ENCODE data around the gene ANGPT4. TPM values are rescaled to one million over a fixed set of nuclear protein-coding genes. Genes with fewer than 3 reads are reported as not detected.
"Not testable (repeated sequence)": the region's sequence is repeated elsewhere in the genome, so short reads cannot be mapped to it uniquely, and the experiment has no call there.

ANGPT4 gene
- total RNA-seq, 5 donors from 2014 or later (not counting 1 experiment from before 2014, with no cell fraction given), result not detected

DNA sequence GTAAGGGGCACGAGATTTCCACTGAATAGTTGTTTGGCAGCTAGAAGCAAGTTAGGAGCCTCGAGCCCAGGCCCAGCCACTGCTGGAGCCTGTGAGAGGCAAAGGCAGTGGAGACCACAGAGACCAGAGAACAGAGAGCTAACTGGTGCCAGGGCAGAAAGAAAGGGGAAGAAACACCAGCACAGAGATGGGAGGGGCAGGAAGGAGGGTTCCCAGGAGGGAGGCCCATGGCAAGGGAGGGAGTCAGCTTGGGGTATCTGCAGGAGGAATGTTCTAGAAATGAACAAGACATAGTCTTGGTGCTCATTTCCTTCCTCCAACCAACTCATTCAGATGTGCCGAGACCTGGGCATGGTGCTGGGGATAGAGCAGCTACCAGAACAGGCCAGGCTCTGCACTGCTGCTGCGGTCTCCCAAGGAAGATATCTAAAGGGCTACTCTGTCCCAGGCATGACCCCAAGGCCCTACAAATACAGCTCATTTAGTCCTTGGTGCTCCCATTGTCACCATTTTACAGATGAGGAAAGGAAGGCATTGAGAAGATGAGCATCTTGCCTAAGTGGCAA is 10.7 kb downstream of the ANGPT4 start:
- ChIA-PET CTCF (no interaction called here), POLR2A (no interaction called here)
- Mint-ChIP-seq H3K4me1 (no peaks in the 10 kb centered on the region), H3K4me3 (no peak overlapping the region), H3K27ac (no peak overlapping the region), H3K27me3 (peaks cover 0 to 1% of the 10 kb centered on the region in 2 donors), H3K9me3 (peaks cover 0 to 4% (median 0%) of the 10 kb centered on the region in 3 donors), H3K36me3 (no peaks in the 10 kb centered on the region)
- H3K27me3 ChIP-seq (replicated peaks in 1 of 2; ENCODE audit: control insufficient read depth in 2 of 2, extremely low read depth in 1 of 2, insufficient read depth in 2 of 2, low read length in 1 of 2), result peaks cover 0 to 1% of the 10 kb centered on the region in 2 experiments
- DNase-seq, result no peak
- WGBS (ENCODE audit: insufficient coverage), result 0% methylated on average over 2 of the region's 4 CpGs
- no peaks in the 10 kb centered on the region for H3K4me1 ChIP-seq (ENCODE audit: control insufficient read depth in 1 of 2, extremely low read depth in 1 of 2, insufficient read depth in 2 of 2, low read length in 2 of 2)
- no peaks in the 10 kb centered on the region for H3K9me3 ChIP-seq
- H3K4me3 ChIP-seq (ENCODE audit: control insufficient read depth in 1 of 2, extremely low read depth in 1 of 2, low read length in 1 of 2), result no peak overlapping the region
- no peaks in the 10 kb centered on the region for H3K36me3 ChIP-seq (ENCODE audit: control insufficient read depth in 2 of 2, extremely low read depth in 1 of 2, insufficient read depth in 1 of 2, low read length in 1 of 2)
- no peak overlapping the region for H3K27ac ChIP-seq (ENCODE audit: low read length)
- ATAC-seq (replicated peaks in 1 of 4), result no peak

DNA sequence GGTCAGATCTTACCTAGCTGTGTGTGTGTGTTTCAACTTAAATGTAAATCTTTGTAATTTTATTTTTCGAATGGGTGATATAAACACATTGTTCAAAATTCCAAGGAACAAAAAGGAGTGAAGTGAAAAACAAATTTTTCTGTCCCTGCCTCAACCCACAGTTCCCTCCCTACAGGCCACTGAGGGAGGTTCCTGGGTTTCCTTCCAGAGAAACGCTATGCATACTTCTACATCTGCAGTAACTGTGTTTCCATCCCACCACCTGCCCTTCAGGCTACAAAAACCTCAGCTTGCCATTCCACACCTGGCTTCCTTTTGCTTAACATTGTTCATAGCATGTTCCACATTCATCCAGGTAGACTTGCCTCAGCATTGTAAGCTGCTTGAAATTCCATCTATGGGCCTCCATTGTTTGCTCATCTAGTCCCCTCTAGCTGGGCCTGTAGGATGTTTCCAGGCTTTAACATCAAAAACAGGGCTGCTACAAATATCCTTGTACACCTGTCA is 12.0 kb downstream of the ANGPT4 start:
- Mint-ChIP-seq H3K4me1 (no peaks in the 10 kb centered on the region), H3K36me3 (no peaks in the 10 kb centered on the region), H3K27ac (no peak overlapping the region), H3K4me3 (no peak overlapping the region), H3K9me3 (peaks cover 0 to 4% (median 0%) of the 10 kb centered on the region in 3 donors), H3K27me3 (peaks cover 0 to 2% of the 10 kb centered on the region in 2 donors)
- 88% methylated on average over 1 of the region's 2 CpGs for WGBS (ENCODE audit: insufficient coverage)
- H3K27ac ChIP-seq (ENCODE audit: low read length), result no peak overlapping the region
- no peaks in the 10 kb centered on the region for H3K27me3 ChIP-seq (replicated peaks in 1 of 2; ENCODE audit: control insufficient read depth in 2 of 2, extremely low read depth in 1 of 2, insufficient read depth in 2 of 2, low read length in 1 of 2)
- DNase-seq (no peak), ATAC-seq (replicated peaks in 1 of 4) (no peak)
- CTCF ChIA-PET, result no interaction called here
- POLR2A ChIA-PET, result no interaction called here
- H3K9me3 ChIP-seq, result no peaks in the 10 kb centered on the region
- H3K4me1 ChIP-seq (ENCODE audit: control insufficient read depth in 1 of 2, extremely low read depth in 1 of 2, insufficient read depth in 2 of 2, low read length in 2 of 2), result no peaks in the 10 kb centered on the region
- no peak overlapping the region for H3K4me3 ChIP-seq (ENCODE audit: control insufficient read depth in 1 of 2, extremely low read depth in 1 of 2, low read length in 1 of 2)
- no peaks in the 10 kb centered on the region for H3K36me3 ChIP-seq (ENCODE audit: control insufficient read depth in 2 of 2, extremely low read depth in 1 of 2, insufficient read depth in 1 of 2, low read length in 1 of 2)

DNA sequence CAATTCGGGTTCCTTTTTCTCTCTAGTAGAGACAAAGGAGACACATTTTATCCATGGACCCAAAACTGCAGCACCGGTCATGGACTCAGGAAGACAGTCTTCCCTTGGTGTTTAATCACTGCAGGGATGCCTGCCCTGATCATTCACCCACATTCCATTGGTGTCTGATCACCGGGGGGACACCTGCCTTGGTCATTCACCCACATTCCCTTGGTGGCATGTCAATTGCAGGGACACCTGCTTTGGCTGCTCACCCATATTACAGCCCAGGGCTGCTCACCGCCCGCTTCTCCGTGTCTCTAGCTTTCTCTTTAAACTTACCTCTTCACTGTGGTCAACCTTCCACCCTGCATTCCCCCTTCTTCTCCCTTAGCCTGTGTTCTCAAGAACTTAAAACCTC is 18.7 kb downstream of the ANGPT4 start:
- H3K4me1 ChIP-seq (ENCODE audit: control insufficient read depth in 1 of 2, extremely low read depth in 1 of 2, insufficient read depth in 2 of 2, low read length in 2 of 2); DNase-seq; H3K9me3 ChIP-seq; POLR2A ChIA-PET; ATAC-seq (replicated peaks in 1 of 4); H3K36me3 Mint-ChIP-seq; H3K27ac Mint-ChIP-seq; H3K4me3 ChIP-seq (ENCODE audit: control insufficient read depth in 1 of 2, extremely low read depth in 1 of 2, low read length in 1 of 2); CTCF ChIA-PET; H3K4me3 Mint-ChIP-seq; H3K4me1 Mint-ChIP-seq; H3K27ac ChIP-seq (ENCODE audit: low read length); H3K36me3 ChIP-seq (ENCODE audit: control insufficient read depth in 2 of 2, extremely low read depth in 1 of 2, insufficient read depth in 1 of 2, low read length in 1 of 2); H3K9me3 Mint-ChIP-seq: not testable (repeated sequence)
- WGBS (ENCODE audit: insufficient coverage), result 84% methylated on average over 5 of the region's 6 CpGs
- peaks cover 0 to 21% of the 10 kb centered on the region in 2 experiments for H3K27me3 ChIP-seq (replicated peaks in 1 of 2; ENCODE audit: control insufficient read depth in 2 of 2, extremely low read depth in 1 of 2, insufficient read depth in 2 of 2, low read length in 1 of 2)
- H3K27me3 Mint-ChIP-seq, result peaks cover 13 to 14% of the 10 kb centered on the region in 2 donors

DNA sequence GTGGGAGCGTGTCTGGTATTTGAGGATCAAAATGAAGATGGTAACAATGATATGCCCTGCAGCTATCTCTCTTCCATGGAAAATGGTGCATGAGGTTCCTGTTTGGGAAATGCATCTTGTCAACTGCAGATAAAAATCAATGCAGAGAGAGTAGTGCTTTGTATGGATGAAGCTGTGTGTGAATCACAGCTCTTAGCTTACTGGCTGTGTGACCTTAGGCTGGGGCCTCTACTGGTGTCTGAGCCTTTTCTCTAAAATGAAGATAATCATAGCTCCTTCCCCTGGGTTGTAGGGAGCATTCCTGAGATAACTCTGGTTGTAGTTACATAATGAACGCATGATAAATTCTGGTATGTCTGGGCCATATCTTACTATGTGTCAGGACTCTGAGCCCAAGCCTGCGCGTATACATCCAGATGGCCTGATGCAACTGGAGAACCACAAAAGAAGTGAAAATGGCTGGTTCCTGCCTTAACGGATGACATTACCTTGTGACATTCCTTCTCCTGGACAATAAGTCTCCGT is 19.6 kb downstream of the ANGPT4 start:
- WGBS (ENCODE audit: insufficient coverage), result 91% methylated on average over 5 of the region's 6 CpGs
- Histone ChIP-seq H3K36me3 (ENCODE audit: control insufficient read depth in 2 of 2, extremely low read depth in 1 of 2, insufficient read depth in 1 of 2, low read length in 1 of 2) (no peaks in the 10 kb centered on the region), H3K4me1 (ENCODE audit: control insufficient read depth in 1 of 2, extremely low read depth in 1 of 2, insufficient read depth in 2 of 2, low read length in 2 of 2) (no peaks in the 10 kb centered on the region), H3K27ac (ENCODE audit: low read length) (no peak overlapping the region), H3K27me3 (replicated peaks in 1 of 2; ENCODE audit: control insufficient read depth in 2 of 2, extremely low read depth in 1 of 2, insufficient read depth in 2 of 2, low read length in 1 of 2) (peaks cover 0 to 24% of the 10 kb centered on the region in 2 experiments), H3K9me3 (no peaks in the 10 kb centered on the region), H3K4me3 (ENCODE audit: control insufficient read depth in 1 of 2, extremely low read depth in 1 of 2, low read length in 1 of 2) (no peak overlapping the region)
- no peak overlapping the region for H3K27ac Mint-ChIP-seq
- peaks cover 14 to 17% of the 10 kb centered on the region in 2 donors for H3K27me3 Mint-ChIP-seq
- ChIA-PET POLR2A (no interaction called here), CTCF (no interaction called here)
- peaks cover 0 to 7% (median 0%) of the 10 kb centered on the region in 3 donors for H3K9me3 Mint-ChIP-seq
- no peaks in the 10 kb centered on the region for H3K36me3 Mint-ChIP-seq
- H3K4me3 Mint-ChIP-seq, result no peak overlapping the region
- no peaks in the 10 kb centered on the region for H3K4me1 Mint-ChIP-seq
- ATAC-seq (replicated peaks in 1 of 4) (no peak), DNase-seq (no peak)

DNA sequence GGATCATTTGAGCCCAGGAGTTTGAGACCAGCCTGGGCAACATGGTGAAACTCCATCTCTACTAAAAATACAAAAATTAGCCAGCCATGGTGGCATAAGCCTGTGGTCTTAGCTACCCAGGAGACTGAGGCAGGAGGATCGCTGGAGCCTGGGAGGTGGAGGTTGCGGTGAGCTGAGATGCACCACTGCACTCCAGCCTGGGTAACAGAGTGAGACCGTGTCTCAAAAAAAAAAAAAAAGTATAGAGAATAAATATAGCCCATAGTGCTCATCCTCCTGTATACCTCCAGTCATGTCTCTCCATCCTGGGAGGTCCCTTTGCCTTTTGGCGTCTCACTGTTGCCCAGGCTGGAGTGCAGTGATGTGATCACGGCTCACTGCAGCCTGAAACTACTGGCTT is 23.8 kb downstream of the ANGPT4 start:
- H3K27ac Mint-ChIP-seq; H3K36me3 ChIP-seq (ENCODE audit: control insufficient read depth in 2 of 2, extremely low read depth in 1 of 2, insufficient read depth in 1 of 2, low read length in 1 of 2); H3K27ac ChIP-seq (ENCODE audit: low read length); DNase-seq; CTCF ChIA-PET; H3K4me1 Mint-ChIP-seq; H3K9me3 ChIP-seq; ATAC-seq (replicated peaks in 1 of 4); H3K4me3 Mint-ChIP-seq; H3K4me1 ChIP-seq (ENCODE audit: control insufficient read depth in 1 of 2, extremely low read depth in 1 of 2, insufficient read depth in 2 of 2, low read length in 2 of 2); H3K9me3 Mint-ChIP-seq; H3K4me3 ChIP-seq (ENCODE audit: control insufficient read depth in 1 of 2, extremely low read depth in 1 of 2, low read length in 1 of 2); POLR2A ChIA-PET; H3K36me3 Mint-ChIP-seq: not testable (repeated sequence)
- peaks cover 14 to 17% of the 10 kb centered on the region in 2 donors for H3K27me3 Mint-ChIP-seq
- WGBS (ENCODE audit: insufficient coverage), result 80% methylated on average over 2 of the region's 5 CpGs
- H3K27me3 ChIP-seq (replicated peaks in 1 of 2; ENCODE audit: control insufficient read depth in 2 of 2, extremely low read depth in 1 of 2, insufficient read depth in 2 of 2, low read length in 1 of 2), result peaks cover 0 to 31% of the 10 kb centered on the region in 2 experiments

DNA sequence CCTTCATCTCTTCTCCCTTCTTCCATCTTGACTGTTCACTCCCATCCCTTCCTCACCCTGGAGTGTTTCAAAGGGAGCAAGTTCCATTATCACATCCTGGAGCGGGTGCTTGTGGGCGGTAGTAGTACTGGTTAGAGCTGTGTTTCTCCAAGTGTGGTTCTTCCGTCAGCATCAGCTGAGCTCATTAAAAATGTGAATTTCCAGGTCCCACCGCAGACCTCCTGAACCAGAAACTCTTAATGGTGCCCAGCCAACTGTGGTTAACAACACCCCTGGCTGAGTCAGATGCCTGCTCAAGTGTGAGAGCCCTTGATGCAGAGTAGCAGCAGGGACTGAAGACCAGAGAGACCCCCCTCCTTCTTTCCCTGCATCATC is 24.4 kb downstream of the ANGPT4 start:
- Histone ChIP-seq H3K9me3 (no peaks in the 10 kb centered on the region), H3K4me1 (ENCODE audit: control insufficient read depth in 1 of 2, extremely low read depth in 1 of 2, insufficient read depth in 2 of 2, low read length in 2 of 2) (no peaks in the 10 kb centered on the region), H3K4me3 (ENCODE audit: control insufficient read depth in 1 of 2, extremely low read depth in 1 of 2, low read length in 1 of 2) (no peak overlapping the region), H3K36me3 (ENCODE audit: control insufficient read depth in 2 of 2, extremely low read depth in 1 of 2, insufficient read depth in 1 of 2, low read length in 1 of 2) (no peaks in the 10 kb centered on the region), H3K27ac (ENCODE audit: low read length) (no peak overlapping the region), H3K27me3 (replicated peaks in 1 of 2; ENCODE audit: control insufficient read depth in 2 of 2, extremely low read depth in 1 of 2, insufficient read depth in 2 of 2, low read length in 1 of 2) (peaks cover 0 to 31% of the 10 kb centered on the region in 2 experiments)
- Mint-ChIP-seq H3K27me3 (peaks cover 14 to 17% of the 10 kb centered on the region in 2 donors), H3K36me3 (no peaks in the 10 kb centered on the region), H3K4me1 (no peaks in the 10 kb centered on the region), H3K4me3 (no peak overlapping the region), H3K9me3 (peaks cover 0 to 3% (median 0%) of the 10 kb centered on the region in 3 donors), H3K27ac (no peak overlapping the region)
- no peak for DNase-seq
- 71% methylated on average over 3 of the region's 4 CpGs for WGBS (ENCODE audit: insufficient coverage)
- ChIA-PET POLR2A (no interaction called here), CTCF (no interaction called here)
- no peak for ATAC-seq (replicated peaks in 1 of 4)

All from T-cell (primary cell).